G401.6 (cell line): Measurements from ENCODE around the gene ASB3.

Source experiments
- FAIRE-seq: peaks from 2 replicates; lab custom pipeline; 2012; peaks lifted over from hg19 to GRCh38; lab: Jason Lieb, UNC

The ASB3 gene

GRCh38 chr2:53641290-53641689 lies 145.5 kb downstream of the ASB3 start:
- no peak for FAIRE-seq

- no peak for FAIRE-seq
Measured at GRCh38 chr2:53640466-53640865, 146.3 kb downstream of the ASB3 start.

- FAIRE-seq: no peak
Measured at GRCh38 chr2:53636596-53636995, 150.2 kb downstream of the ASB3 start.

- no peak for FAIRE-seq
Measured at GRCh38 chr2:53636109-53636508, 150.6 kb downstream of the ASB3 start.

GRCh38 chr2:53635694-53636093 lies 151.1 kb downstream of the ASB3 start:
- no peak for FAIRE-seq

- no peak for FAIRE-seq
Measured at GRCh38 chr2:53633441-53633840, 153.3 kb downstream of the ASB3 start.

- FAIRE-seq: no peak
Measured at GRCh38 chr2:53632714-53633113, 154.0 kb downstream of the ASB3 start.

GRCh38 chr2:53632126-53632460 lies 154.7 kb downstream of the ASB3 start:
- FAIRE-seq: no peak

- FAIRE-seq: no peak
Measured at GRCh38 chr2:53631313-53632125, 155.2 kb downstream of the ASB3 start.

- no peak for FAIRE-seq
Measured at GRCh38 chr2:53630026-53630606, 156.6 kb downstream of the ASB3 start.

GRCh38 chr2:53629501-53629900 lies 157.3 kb downstream of the ASB3 start:
- no peak for FAIRE-seq

- no peak for FAIRE-seq
Measured at GRCh38 chr2:53629001-53629400, 157.8 kb downstream of the ASB3 start.

GRCh38 chr2:53622141-53622540 lies 164.6 kb downstream of the ASB3 start:
- FAIRE-seq: no peak

GRCh38 chr2:53620981-53621380 lies 165.8 kb downstream of the ASB3 start:
- no peak for FAIRE-seq
